Duodenal mucosa (tissue), 2 donors: ENCODE results near the gene C1orf87.

Experiments used
- H3K27ac ChIP-seq: one replicate; pipeline ENCODE4 v1.7.0; 2013; ENCODE audit warnings: low read depth, low read length
- H3K27me3 ChIP-seq, 2 donors: one replicate each; pipeline ENCODE4 v1.7.0; 2013; ENCODE audit warnings: low read length in 2 of 2, control low read depth in 1 of 2; ENCODE audit not compliant: insufficient read depth in 2 of 2, control insufficient read depth in 1 of 2
- H3K36me3 ChIP-seq, 2 donors: one replicate each; pipeline ENCODE4 v1.7.0; 2013; ENCODE audit warnings: low read length in 2 of 2, control low read depth in 1 of 2; ENCODE audit not compliant: insufficient read depth in 2 of 2, control insufficient read depth in 1 of 2
- H3K4me1 ChIP-seq, 2 donors: one replicate each; pipeline ENCODE4 v1.7.0; 2013; ENCODE audit warnings: low read length in 2 of 2, control low read depth in 1 of 2; ENCODE audit not compliant: insufficient read depth in 2 of 2, control insufficient read depth in 1 of 2
- H3K4me3 ChIP-seq, 2 donors: one replicate each; pipeline ENCODE4 v1.7.0; 2013; ENCODE audit warnings: low read length in 2 of 2, low read depth in 1 of 2
- H3K9ac ChIP-seq, 2 donors: one replicate each; pipeline ENCODE4 v1.7.0; 2013; ENCODE audit warnings: low read length in 2 of 2, low read depth in 1 of 2
- H3K9me3 ChIP-seq, 2 donors: one replicate each; pipeline ENCODE4 v1.7.0; 2013; ENCODE audit warnings: low read length in 2 of 2, control low read depth in 1 of 2; ENCODE audit not compliant: control insufficient read depth in 1 of 2

Gene C1orf87

GRCh38 chr1:60066001-60066400 lies 7.6 kb downstream of the C1orf87 start:
- H3K9ac ChIP-seq = no peak overlapping the region
- H3K9me3 ChIP-seq = no peaks in the 10 kb centered on the region
- H3K36me3 ChIP-seq = no peaks in the 10 kb centered on the region
- no peak overlapping the region for H3K27ac ChIP-seq
- H3K4me3 ChIP-seq = no peak overlapping the region
- H3K4me1 ChIP-seq = no peaks in the 10 kb centered on the region
- no peaks in the 10 kb centered on the region for H3K27me3 ChIP-seq

- H3K9ac ChIP-seq = no peak overlapping the region
- no peaks in the 10 kb centered on the region for H3K9me3 ChIP-seq
- no peaks in the 10 kb centered on the region for H3K27me3 ChIP-seq
- no peak overlapping the region for H3K27ac ChIP-seq
- H3K4me3 ChIP-seq = no peak overlapping the region
- no peaks in the 10 kb centered on the region for H3K4me1 ChIP-seq
- H3K36me3 ChIP-seq = no peaks in the 10 kb centered on the region
Measured at GRCh38 chr1:60065199-60065598, 8.4 kb downstream of the C1orf87 start.

GRCh38 chr1:60063561-60063960 lies 10.0 kb downstream of the C1orf87 start:
- Histone ChIP-seq H3K4me3 (no peak overlapping the region), H3K36me3 (no peaks in the 10 kb centered on the region), H3K27me3 (no peaks in the 10 kb centered on the region), H3K27ac (no peak overlapping the region), H3K9ac (no peak overlapping the region), H3K9me3 (no peaks in the 10 kb centered on the region), H3K4me1 (no peaks in the 10 kb centered on the region)

- Histone ChIP-seq H3K27me3 (no peaks in the 10 kb centered on the region), H3K36me3 (no peaks in the 10 kb centered on the region), H3K9me3 (no peaks in the 10 kb centered on the region), H3K4me3 (no peak overlapping the region), H3K27ac (no peak overlapping the region), H3K9ac (no peak overlapping the region), H3K4me1 (no peaks in the 10 kb centered on the region)
Measured at GRCh38 chr1:60059468-60059867, 14.1 kb downstream of the C1orf87 start.

DNA sequence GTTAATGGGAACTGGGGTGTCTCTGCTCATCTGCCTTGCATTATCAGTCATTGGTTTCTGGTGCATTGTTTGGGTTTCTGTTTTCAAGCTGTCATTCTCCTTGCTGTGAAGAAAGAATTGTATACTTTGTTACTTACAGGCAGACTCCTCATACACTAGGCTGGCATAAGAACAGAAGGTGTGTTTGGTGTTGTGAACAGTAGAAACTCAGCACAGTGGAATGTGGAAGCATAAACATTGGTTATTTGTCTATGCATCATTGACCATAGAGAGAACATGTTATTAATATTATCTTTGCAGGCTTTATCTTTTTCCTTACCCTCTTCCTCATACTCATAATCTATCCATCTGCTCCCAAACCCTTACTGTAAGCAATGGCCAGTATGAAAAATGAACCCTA lies 18.2 kb downstream of the C1orf87 start:
- no peaks in the 10 kb centered on the region for H3K9me3 ChIP-seq
- H3K27ac ChIP-seq = no peak overlapping the region
- no peak overlapping the region for H3K9ac ChIP-seq
- no peak overlapping the region for H3K4me3 ChIP-seq
- H3K4me1 ChIP-seq = no peaks in the 10 kb centered on the region
- no peaks in the 10 kb centered on the region for H3K27me3 ChIP-seq
- no peaks in the 10 kb centered on the region for H3K36me3 ChIP-seq

DNA sequence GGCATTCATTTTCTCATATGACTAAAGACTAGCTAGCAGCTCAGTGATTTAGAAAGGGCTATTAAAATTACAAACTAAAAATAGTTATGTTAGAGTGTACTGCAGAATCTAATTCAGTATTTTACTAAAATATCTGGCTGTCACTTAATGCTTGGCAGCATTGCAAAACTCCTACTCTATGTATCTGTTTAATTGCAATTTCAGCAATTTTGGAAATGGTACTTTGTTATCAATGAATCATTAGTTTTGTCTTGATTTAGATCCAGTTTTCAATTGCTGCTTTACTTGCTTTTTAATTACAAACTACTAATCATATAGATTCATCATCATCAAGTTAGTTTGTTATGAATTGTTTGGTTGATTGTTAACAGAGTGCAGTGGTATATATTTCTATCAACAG lies 19.2 kb downstream of the C1orf87 start:
- H3K9ac ChIP-seq = no peak overlapping the region
- no peaks in the 10 kb centered on the region for H3K36me3 ChIP-seq
- H3K4me1 ChIP-seq = no peaks in the 10 kb centered on the region
- H3K4me3 ChIP-seq = no peak overlapping the region
- no peaks in the 10 kb centered on the region for H3K9me3 ChIP-seq
- no peak overlapping the region for H3K27ac ChIP-seq
- no peaks in the 10 kb centered on the region for H3K27me3 ChIP-seq

DNA sequence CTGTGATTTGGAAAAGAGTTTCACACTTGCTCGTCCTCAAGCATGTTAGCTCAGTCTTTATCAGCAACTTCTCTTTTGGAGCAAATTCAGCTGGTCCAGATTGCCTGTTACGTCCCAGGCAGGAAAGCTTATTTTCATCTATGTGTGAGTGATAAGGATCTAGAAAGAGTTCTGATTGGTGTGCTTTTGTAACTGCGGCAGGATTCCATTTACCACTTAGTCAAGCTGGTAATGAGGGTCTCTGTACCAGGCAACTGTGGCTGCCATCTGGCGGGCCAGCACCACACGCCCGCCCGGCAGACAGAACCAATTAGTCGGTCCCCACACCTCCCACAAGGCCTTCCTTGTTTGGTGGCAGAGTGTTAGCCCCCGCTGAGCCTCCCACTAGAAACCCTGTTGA lies 21.0 kb downstream of the C1orf87 start:
- no peak overlapping the region for H3K9ac ChIP-seq
- H3K4me3 ChIP-seq = no peak overlapping the region
- no peaks in the 10 kb centered on the region for H3K36me3 ChIP-seq
- H3K27ac ChIP-seq = no peak overlapping the region
- no peaks in the 10 kb centered on the region for H3K4me1 ChIP-seq
- no peaks in the 10 kb centered on the region for H3K27me3 ChIP-seq
- H3K9me3 ChIP-seq = no peaks in the 10 kb centered on the region

GRCh38 chr1:60051191-60051590 lies 22.4 kb downstream of the C1orf87 start:
- Histone ChIP-seq H3K4me3 (no peak overlapping the region), H3K9ac (no peak overlapping the region), H3K27me3 (no peaks in the 10 kb centered on the region), H3K36me3 (no peaks in the 10 kb centered on the region), H3K4me1 (no peaks in the 10 kb centered on the region), H3K9me3 (no peaks in the 10 kb centered on the region), H3K27ac (no peak overlapping the region)

DNA sequence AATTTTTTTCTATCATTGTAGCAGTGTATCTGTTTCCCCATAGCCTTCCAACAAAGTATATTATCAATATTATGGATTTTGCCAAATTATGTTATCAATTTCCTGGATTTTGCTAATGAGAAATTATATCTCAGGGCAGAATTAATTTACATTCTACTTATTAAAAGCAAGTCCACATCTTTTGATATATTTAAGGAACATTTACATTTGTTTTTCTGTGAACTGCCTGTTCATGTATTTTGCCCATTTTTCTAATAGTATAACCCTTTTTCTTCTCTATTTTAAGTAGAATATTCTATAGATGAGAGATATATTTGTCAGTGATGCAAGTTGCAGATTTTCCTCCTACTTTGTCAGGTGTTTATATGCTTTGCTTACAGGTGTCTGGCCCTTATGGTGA lies 24.4 kb downstream of the C1orf87 start:
- Histone ChIP-seq H3K9ac (no peak overlapping the region), H3K4me3 (no peak overlapping the region), H3K36me3 (no peaks in the 10 kb centered on the region), H3K27ac (no peak overlapping the region), H3K4me1 (no peaks in the 10 kb centered on the region), H3K9me3 (no peaks in the 10 kb centered on the region), H3K27me3 (no peaks in the 10 kb centered on the region)

- Histone ChIP-seq H3K4me1 (no peaks in the 10 kb centered on the region), H3K36me3 (no peaks in the 10 kb centered on the region), H3K27ac (no peak overlapping the region), H3K4me3 (no peak overlapping the region), H3K27me3 (no peaks in the 10 kb centered on the region), H3K9ac (no peak overlapping the region), H3K9me3 (no peaks in the 10 kb centered on the region)
Measured at GRCh38 chr1:60044881-60045280, 28.7 kb downstream of the C1orf87 start.

GRCh38 chr1:60041783-60042182 lies 31.8 kb downstream of the C1orf87 start:
- H3K36me3 ChIP-seq = no peaks in the 10 kb centered on the region
- no peaks in the 10 kb centered on the region for H3K4me1 ChIP-seq
- no peak overlapping the region for H3K4me3 ChIP-seq
- H3K27ac ChIP-seq = no peak overlapping the region
- no peaks in the 10 kb centered on the region for H3K27me3 ChIP-seq
- no peak overlapping the region for H3K9ac ChIP-seq
- H3K9me3 ChIP-seq = no peaks in the 10 kb centered on the region
